Neural cell (in vitro differentiated cells): ENCODE measurements around the gene CD300LF. TPM values are rescaled to one million over a fixed set of nuclear protein-coding genes. Genes with fewer than 3 reads are reported as not detected.

Experiments
- H2AFZ ChIP-seq: fragments of 200-600, 300-800 bp; sonication (generic), shearing (Covaris generic); 2 replicates; pipeline ENCODE4 v1.6.0; 2014; ENCODE audit warnings: low read depth, mild to moderate bottlenecking, antibody characterized with exemption, low read length, moderate library complexity
- H3F3A ChIP-seq: fragments of 200-600 bp; shearing (Covaris generic); 2 replicates; pipeline ENCODE4 v1.6.1; 2016; ENCODE audit warnings: mild to moderate bottlenecking, moderate library complexity, mixed read lengths, antibody characterized with exemption, low read length; ENCODE audit not compliant: insufficient read depth, poor library complexity, severe bottlenecking
- H3K27ac ChIP-seq: fragments of 200-600, 300-800 bp; sonication (generic), shearing (Covaris generic); 2 replicates; pipeline ENCODE4 v1.5.1; 2014; ENCODE audit warnings: mild to moderate bottlenecking, low read length, moderate library complexity
- H3K27me3 ChIP-seq: fragments of 300-800, 200-600 bp; sonication (generic), shearing (Covaris generic); 2 replicates; pipeline ENCODE4 v1.6.0; 2014; ENCODE audit warnings: mild to moderate bottlenecking, low read depth, low read length, moderate library complexity; ENCODE audit not compliant: insufficient read depth
- H3K36me3 ChIP-seq: fragments of 300-800, 200-600 bp; sonication (generic), shearing (Covaris generic); 2 replicates; pipeline ENCODE4 v1.5.1; 2014; ENCODE audit warnings: mild to moderate bottlenecking, antibody characterized with exemption, low read length, moderate library complexity; ENCODE audit not compliant: insufficient read depth
- H3K4me2 ChIP-seq: fragments of 300-800, 200-600 bp; sonication (generic), shearing (Covaris generic); 2 replicates; pipeline ENCODE4 v1.6.0; 2014; ENCODE audit warnings: mild to moderate bottlenecking, low read length
- H3K4me3 ChIP-seq: fragments of 300-800, 200-600 bp; sonication (generic), shearing (Covaris generic); 2 replicates; pipeline ENCODE4 v1.5.1; 2014; ENCODE audit warnings: mild to moderate bottlenecking, low read length, moderate library complexity
- H3K79me2 ChIP-seq: fragments of 200-600 bp; shearing (Covaris generic); replicated peaks from 2 replicates; pipeline ENCODE4 v1.6.0; 2014; ENCODE audit warnings: mild to moderate bottlenecking, low read length, moderate library complexity; ENCODE audit not compliant: insufficient read depth
- H3K9ac ChIP-seq: fragments of 300-800, 200-600 bp; sonication (generic), shearing (Covaris generic); 2 replicates; pipeline ENCODE4 v1.6.1; 2016; ENCODE audit warnings: mild to moderate bottlenecking, low read length, mixed read lengths
- H3K9me2 ChIP-seq: fragments of 200-600 bp; shearing (Covaris generic); 2 replicates; pipeline ENCODE4 v1.6.1; 2016; ENCODE audit warnings: mild to moderate bottlenecking, low read length, mixed read lengths; ENCODE audit not compliant: insufficient read depth
- H3K9me3 ChIP-seq: fragments of 200-600, 300-800 bp; sonication (generic), shearing (Covaris generic); 2 replicates; pipeline ENCODE4 v1.6.1; 2016; ENCODE audit warnings: mild to moderate bottlenecking, mixed run types, low read length, moderate library complexity, mixed read lengths
- H4K20me1 ChIP-seq: fragments of 200-600 bp; shearing (Covaris generic); 2 replicates; pipeline ENCODE4 v1.6.1; 2016; ENCODE audit warnings: mild to moderate bottlenecking, mixed run types; ENCODE audit not compliant: insufficient read depth
- CTCF ChIP-seq: fragments of 450-650 bp; IDR thresholded peaks from 2 replicates; pipeline ENCODE4 v1.5.1; 2014; ENCODE audit warnings: antibody characterized with exemption, mild to moderate bottlenecking, moderate library complexity; ENCODE audit not compliant: poor library complexity, severe bottlenecking
- EP300 ChIP-seq: fragments of 450-650 bp; conservative IDR thresholded peaks from 2 replicates; pipeline ENCODE4 v1.6.1; 2014; ENCODE audit warnings: antibody characterized with exemption, mild to moderate bottlenecking, moderate library complexity; ENCODE audit not compliant: poor library complexity, severe bottlenecking
- MXI1 ChIP-seq: fragments of 450-650 bp; conservative IDR thresholded peaks from 2 replicates; pipeline ENCODE4 v1.6.1; 2014; ENCODE audit warnings: antibody characterized with exemption, mild to moderate bottlenecking; ENCODE audit not compliant: poor library complexity, severe bottlenecking
- POLR2AphosphoS5 ChIP-seq: IDR thresholded peaks from 2 replicates; pipeline ENCODE4 v1.6.1; 2012
- RAD21 ChIP-seq: fragments of 450-650 bp; conservative IDR thresholded peaks from 2 replicates; pipeline ENCODE4 v1.6.1; 2014; ENCODE audit warnings: antibody characterized with exemption, mild to moderate bottlenecking, moderate library complexity
- SMC3 ChIP-seq: fragments of 450-650 bp; conservative IDR thresholded peaks from 2 replicates; pipeline ENCODE4 v1.6.1; 2014; ENCODE audit warnings: antibody characterized with exemption, mild to moderate bottlenecking, moderate library complexity; ENCODE audit not compliant: poor library complexity
- TAF1 ChIP-seq: IDR thresholded peaks from 2 replicates; pipeline ENCODE4 v1.6.1; 2012; ENCODE audit warnings: low read depth
- polyA plus RNA-seq: library from polyadenylated mRNA; depleted of rRNA; stranded (reverse); fragments of >200 nt; gene quantifications from 2 replicates; pipeline ENCODE4 v1.2.3, GENCODE V29; 2014

The CD300LF gene
- polyA plus RNA-seq, 1 donor from 2014 or later: not detected

DNA sequence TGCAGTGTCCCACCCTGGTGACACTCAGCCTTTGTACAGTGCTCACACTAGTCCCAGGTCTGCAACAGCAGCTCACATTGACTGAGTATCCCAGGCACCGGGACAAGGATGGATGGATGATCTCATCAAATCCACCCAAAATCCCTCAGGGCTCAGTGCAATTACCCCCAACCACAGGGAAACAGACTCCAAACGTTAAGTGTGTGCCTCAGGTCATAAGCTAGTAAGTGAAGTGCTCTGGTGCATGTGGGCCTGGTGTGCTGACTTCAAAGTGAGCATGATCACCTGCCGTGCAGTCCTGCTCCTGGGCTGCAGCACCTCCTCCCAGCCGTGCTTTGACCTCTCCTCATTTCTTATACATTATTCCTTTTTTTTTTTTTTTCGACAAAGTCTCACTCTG lies 58.0 kb downstream of the CD300LF start:
- Histone ChIP-seq H3K36me3 (no peaks in the 10 kb centered on the region), H3K9me3 (no peaks in the 10 kb centered on the region), H3F3A (no peaks in the 10 kb centered on the region), H3K9ac (no peak overlapping the region), H3K4me3 (no peak overlapping the region), H2AFZ (no peak overlapping the region), H3K9me2 (no peaks in the 10 kb centered on the region), H4K20me1 (no peaks in the 10 kb centered on the region), H3K27me3 (peaks cover 12% of the 10 kb centered on the region), H3K4me2 (no peak overlapping the region), H3K27ac (no peak overlapping the region), H3K79me2 (no peaks in the 10 kb centered on the region)
- TF ChIP-seq MXI1: no peak

DNA sequence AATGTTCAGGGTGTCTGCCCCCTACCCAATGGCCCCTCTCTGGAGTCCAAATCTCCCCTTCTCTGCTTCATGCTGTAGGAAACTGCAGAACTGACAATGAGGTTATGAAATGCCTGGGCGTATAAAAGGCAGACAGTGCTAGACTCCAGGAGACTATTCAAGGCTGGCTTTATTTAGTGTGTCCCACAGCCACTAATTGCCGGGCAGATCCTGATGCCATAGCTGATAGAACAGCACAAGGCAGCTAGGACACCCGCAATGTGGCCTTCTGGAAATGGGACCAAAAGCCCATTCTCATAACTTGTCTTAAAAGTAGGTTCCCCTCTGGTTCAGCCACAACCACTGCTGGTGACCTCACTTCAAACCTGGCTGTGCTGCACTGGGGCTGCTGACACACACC lies 60.7 kb downstream of the CD300LF start:
- H3K4me2 ChIP-seq: no peak overlapping the region
- no peak overlapping the region for H3K4me3 ChIP-seq
- no peak overlapping the region for H3K27ac ChIP-seq
- TF ChIP-seq TAF1 (no peak), CTCF (no peak), EP300 (no peak), RAD21 (no peak), SMC3 (no peak)
- no peak overlapping the region for H3K9ac ChIP-seq
- no peaks in the 10 kb centered on the region for H4K20me1 ChIP-seq
- no peaks in the 10 kb centered on the region for H3K36me3 ChIP-seq
- H3K79me2 ChIP-seq: no peaks in the 10 kb centered on the region
- peaks cover 12% of the 10 kb centered on the region for H3K27me3 ChIP-seq
- H2AFZ ChIP-seq: no peak overlapping the region
- H3K9me2 ChIP-seq: no peaks in the 10 kb centered on the region
- no peaks in the 10 kb centered on the region for H3F3A ChIP-seq
- H3K9me3 ChIP-seq: no peaks in the 10 kb centered on the region

- Histone ChIP-seq H3K27ac (peak overlapping the region; percentile 56), H2AFZ (no peak overlapping the region), H3K36me3 (no peaks in the 10 kb centered on the region), H3K27me3 (peaks cover 12% of the 10 kb centered on the region), H3F3A (no peaks in the 10 kb centered on the region), H3K4me2 (peak overlapping the region; percentile 19), H3K9ac (peak overlapping the region; percentile 30), H3K9me3 (no peaks in the 10 kb centered on the region), H4K20me1 (no peaks in the 10 kb centered on the region), H3K9me2 (no peaks in the 10 kb centered on the region), H3K4me3 (peak overlapping the region; percentile 26), H3K79me2 (no peaks in the 10 kb centered on the region)
- peak; percentile 42 for TF ChIP-seq EP300
- peak; percentile 66 for TF ChIP-seq POLR2AphosphoS5
- no peak for TF ChIP-seq CTCF
Observed at GRCh38 chr17:74649909-74650308, 62.8 kb downstream of the CD300LF start.
